GM23248 (cell line): Measurements from ENCODE around the gene RABEP2. TPM values are rescaled to one million over a fixed set of nuclear protein-coding genes. Genes with fewer than 3 reads are reported as not detected.
A peak's percentile ranks its signal among the peaks of the same experiment; 100 is the strongest.

ENCODE experiments used
- DNase-seq: peaks from one replicate; pipeline ENCODE4 v3.0.0-alpha.2; 2015
- H2AFZ ChIP-seq: fragments of 200-600 bp; sonication (generic); 2 replicates; pipeline ENCODE4 v1.6.1; 2016; ENCODE audit warnings: antibody characterized with exemption
- H3F3A ChIP-seq: fragments of 200-600 bp; sonication (generic); 2 replicates; pipeline ENCODE4 v1.6.1; 2016; ENCODE audit warnings: mild to moderate bottlenecking, antibody characterized with exemption, mixed run types; ENCODE audit not compliant: insufficient read depth
- H3K27ac ChIP-seq: fragments of 200-600 bp; sonication (generic); 2 replicates; pipeline ENCODE4 v1.5.1; 2016; ENCODE audit warnings: mild to moderate bottlenecking
- H3K27me3 ChIP-seq: fragments of 200-600 bp; sonication (generic); replicated peaks from 2 replicates; pipeline ENCODE4 v1.6.1; 2016; ENCODE audit warnings: mild to moderate bottlenecking; ENCODE audit not compliant: insufficient read depth
- H3K36me3 ChIP-seq: fragments of 200-600 bp; sonication (generic); 2 replicates; pipeline ENCODE4 v1.6.1; 2016; ENCODE audit warnings: low read depth, mild to moderate bottlenecking
- H3K4me1 ChIP-seq: fragments of 200-600 bp; sonication (generic); 2 replicates; pipeline ENCODE4 v1.6.1; 2016; ENCODE audit warnings: mild to moderate bottlenecking; ENCODE audit not compliant: insufficient read depth
- H3K4me2 ChIP-seq: fragments of 200-600 bp; sonication (generic); one replicate; pipeline ENCODE4 v1.6.1; 2016; ENCODE audit warnings: mild to moderate bottlenecking; ENCODE audit not compliant: unreplicated experiment
- H3K4me3 ChIP-seq: fragments of 200-600 bp; sonication (generic); 2 replicates; pipeline ENCODE4 v1.5.1; 2016; ENCODE audit warnings: mild to moderate bottlenecking
- H3K79me2 ChIP-seq: fragments of 200-600 bp; sonication (generic); 2 replicates; pipeline ENCODE4 v1.6.1; 2016; ENCODE audit warnings: mild to moderate bottlenecking; ENCODE audit not compliant: insufficient read depth
- H3K9ac ChIP-seq: fragments of 200-600 bp; sonication (generic); 2 replicates; pipeline ENCODE4 v1.6.1; 2016; ENCODE audit warnings: mild to moderate bottlenecking
- H3K9me2 ChIP-seq: fragments of 200-600 bp; sonication (generic); 2 replicates; pipeline ENCODE4 v1.6.1; 2016; ENCODE audit warnings: mixed run types, mild to moderate bottlenecking, moderate library complexity; ENCODE audit not compliant: insufficient read depth
- H3K9me3 ChIP-seq: fragments of 200-600 bp; sonication (generic); one replicate; pipeline ENCODE4 v1.6.1; 2017; ENCODE audit warnings: low read depth
- H4K20me1 ChIP-seq: fragments of 200-600 bp; sonication (generic); 2 replicates; pipeline ENCODE4 v1.6.0; 2016; ENCODE audit not compliant: insufficient read depth
- EZH2 ChIP-seq: fragments of 200-600 bp; sonication (generic); IDR thresholded peaks from 2 replicates; pipeline ENCODE4 v1.6.1; 2018; ENCODE audit warnings: antibody characterized with exemption, mild to moderate bottlenecking; ENCODE audit not compliant: insufficient read depth, poor library complexity, severe bottlenecking
- EZH2phosphoT487 ChIP-seq: fragments of 200-600 bp; sonication (generic); IDR thresholded peaks from 2 replicates; pipeline ENCODE4 v1.6.1; 2018; ENCODE audit warnings: antibody characterized with exemption, moderate library complexity, mild to moderate bottlenecking, low read depth; ENCODE audit not compliant: insufficient read depth
- WGBS, 2 experiments: methylation state at CpG; one replicate each; pipeline ENCODE4 v1.1.6; 2015 to 2017; ENCODE audit warnings: low lambda C conversion rate in 2 of 2, low coverage in 1 of 2; ENCODE audit errors: missing lambda C conversion rate in 2 of 2; 5-methylcytosine and 5-hydroxymethylcytosine counted together
- in situ Hi-C: fragments of 300-500 bp; cut with MboI; formaldehyde crosslinking; loops from 2 replicates; pipeline ENCODE4 v1.15.0; 2020
- polyA plus RNA-seq: library from polyadenylated mRNA; unstranded; fragments of >200 nt; fragmentation: Nextera tagmentation; extraction: Ambion mirVana; gene quantifications from 2 replicates; pipeline ENCODE4 v1.2.1, GENCODE V29; 2016
- total RNA-seq: library from RNA; depleted of rRNA; stranded (reverse); fragments of >200 nt; shearing (Covaris generic); gene quantifications from 2 replicates; pipeline ENCODE4 v1.2.3, GENCODE V29; 2014

The RABEP2 gene
- total and polyA plus RNA-seq, 2 experiments from 2014 or later: 14.0 to 53.4 TPM

DNA sequence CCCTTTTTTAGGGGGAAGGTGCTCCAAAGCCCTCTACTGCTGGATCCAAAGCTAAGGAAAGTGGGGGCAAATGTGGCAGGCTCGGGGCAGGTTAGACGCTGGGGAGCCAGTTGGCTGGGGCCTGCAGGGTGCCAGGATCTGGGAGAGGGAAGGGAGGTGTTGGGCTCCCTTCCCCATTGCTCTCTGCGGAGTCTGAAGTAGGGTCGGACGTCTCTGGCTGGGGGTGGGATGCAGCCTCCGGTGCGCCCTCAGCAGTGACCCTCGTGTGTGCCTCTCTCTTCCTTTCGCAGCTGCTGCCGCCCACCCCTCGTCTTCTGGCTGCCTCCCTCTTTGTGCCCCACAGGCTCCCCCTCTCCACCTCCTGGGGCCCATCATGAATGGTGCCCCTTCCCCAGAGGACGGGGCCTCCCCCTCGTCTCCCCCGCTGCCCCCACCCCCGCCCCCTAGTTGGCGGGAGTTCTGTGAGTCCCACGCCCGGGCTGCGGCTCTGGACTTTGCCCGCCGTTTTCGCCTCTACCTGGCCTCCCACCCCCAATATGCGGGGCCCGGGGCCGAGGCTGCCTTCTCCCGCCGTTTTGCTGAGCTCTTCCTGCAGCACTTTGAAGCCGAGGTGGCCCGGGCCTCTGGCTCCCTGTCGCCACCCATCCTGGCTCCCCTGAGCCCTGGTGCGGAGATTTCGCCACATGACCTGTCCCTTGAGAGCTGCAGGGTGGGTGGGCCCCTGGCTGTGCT is 59.1 kb downstream of the RABEP2 start:
- Histone ChIP-seq H3K79me2 (peaks cover 54% of the 10 kb centered on the region), H3K27ac (no peak overlapping the region), H4K20me1 (no peaks in the 10 kb centered on the region), H3K36me3 (peaks cover 13% of the 10 kb centered on the region; the same call in 1 of the 2 replicates), H3K9ac (no peak overlapping the region), H3K4me3 (no peak overlapping the region), H3K9me2 (no peaks in the 10 kb centered on the region), H2AFZ (no peak overlapping the region), H3K4me1 (0 out of 2 replicates have a peak, but pooled peaks cover 16% of the 10 kb centered on the region), H3K9me3 (no peaks in the 10 kb centered on the region), H3K4me2 (no peak overlapping the region), H3F3A (no peaks in the 10 kb centered on the region), H3K27me3 (no peaks in the 10 kb centered on the region)
- in situ Hi-C loops: no loop called here
- 79 to 82% methylated on average over 16 to 32 of the region's 32 CpGs for WGBS, 2 experiments
- no peak for DNase-seq
- TF ChIP-seq EZH2: no peak
- TF ChIP-seq EZH2phosphoT487: no peak

- Histone ChIP-seq H2AFZ (no peak overlapping the region), H3K9me2 (no peaks in the 10 kb centered on the region), H3K27ac (peak overlapping the region; percentile 86), H3K4me3 (peak overlapping the region; percentile 90), H3K36me3 (peaks cover 13% of the 10 kb centered on the region; the same call in 1 of the 2 replicates), H3K9me3 (no peaks in the 10 kb centered on the region), H3K79me2 (peaks cover 54% of the 10 kb centered on the region), H3F3A (no peaks in the 10 kb centered on the region), H3K27me3 (no peaks in the 10 kb centered on the region), H3K9ac (peak overlapping the region; percentile 91), H4K20me1 (no peaks in the 10 kb centered on the region), H3K4me1 (0 out of 2 replicates have a peak, but pooled peaks cover 16% of the 10 kb centered on the region), H3K4me2 (peak overlapping the region; percentile 86)
- no peak for DNase-seq
- in situ Hi-C loops: no loop called here
- 85 to 86% methylated on average over 12 of the region's 12 CpGs for WGBS, 2 experiments
- no peak for TF ChIP-seq EZH2phosphoT487
- no peak for TF ChIP-seq EZH2
These were observed 59.9 kb downstream of the RABEP2 start for GRCh38 chr16:28865001-28865688.

GRCh38 chr16:28863929-28864793 is 60.9 kb downstream of the RABEP2 start:
- Histone ChIP-seq H3K4me3 (peak overlapping the region; percentile 90), H3K9me3 (no peaks in the 10 kb centered on the region), H3F3A (peaks cover 4% of the 10 kb centered on the region; the same call in 1 of the 2 replicates), H4K20me1 (no peaks in the 10 kb centered on the region), H3K9ac (peak overlapping the region; percentile 91), H3K27ac (peak overlapping the region; percentile 86), H3K4me2 (peak overlapping the region; percentile 86), H2AFZ (peak overlapping the region; percentile 93), H3K36me3 (peaks cover 8% of the 10 kb centered on the region; the same call in 1 of the 2 replicates), H3K27me3 (no peaks in the 10 kb centered on the region), H3K9me2 (no peaks in the 10 kb centered on the region), H3K79me2 (peaks cover 55% of the 10 kb centered on the region), H3K4me1 (0 out of 2 replicates have a peak, but pooled peaks cover 16% of the 10 kb centered on the region)
- TF ChIP-seq EZH2 (no peak), EZH2phosphoT487 (no peak)
- DNase-seq: peak; percentile 83
- 3% methylated on average over 28 to 42 of the region's 42 CpGs for WGBS, 2 experiments
- in situ Hi-C loops: no loop called here

DNA sequence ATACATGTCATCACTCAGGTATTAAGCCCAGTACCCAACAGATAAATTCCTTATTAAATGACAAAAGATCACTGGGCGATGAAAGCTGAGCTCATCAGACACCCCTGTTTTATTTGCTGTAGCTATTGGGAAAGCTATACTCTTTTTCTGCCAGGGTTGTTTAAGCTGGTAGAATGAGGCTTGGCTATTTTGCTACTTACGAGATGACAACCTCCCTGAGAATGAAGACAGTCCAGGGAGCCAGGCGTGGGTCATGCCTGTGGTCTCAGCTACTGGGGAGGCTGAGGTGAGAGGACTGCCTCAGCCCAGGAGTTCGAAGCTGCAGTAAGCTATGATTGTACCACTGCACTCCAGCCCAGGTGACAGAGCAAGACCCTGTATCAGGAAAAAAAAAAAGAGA is 65.7 kb downstream of the RABEP2 start:
- Histone ChIP-seq H3K9me3 (no peaks in the 10 kb centered on the region), H3K36me3 (no peaks in the 10 kb centered on the region), H3K4me1 (peaks cover 6% of the 10 kb centered on the region; the same call in 1 of the 2 replicates), H3K9me2 (no peaks in the 10 kb centered on the region), H4K20me1 (no peaks in the 10 kb centered on the region), H3K27me3 (no peaks in the 10 kb centered on the region), H2AFZ (no peak overlapping the region), H3K27ac (peak overlapping the region; percentile 55), H3K9ac (no peak overlapping the region), H3K4me2 (no peak overlapping the region), H3F3A (peaks cover 4% of the 10 kb centered on the region; the same call in 1 of the 2 replicates), H3K4me3 (no peak overlapping the region), H3K79me2 (peaks cover 33% of the 10 kb centered on the region)
- DNase-seq: peak; percentile 36
- in situ Hi-C loops: no loop called here
- no peak for TF ChIP-seq EZH2
- TF ChIP-seq EZH2phosphoT487: no peak
- WGBS, 2 experiments: 68 to 71% methylated on average over 4 of the region's 4 CpGs
